ENCODE results near the gene IPCEF1. TPM values are rescaled to one million over a fixed set of nuclear protein-coding genes. Genes with fewer than 3 reads are reported as not detected.
A peak's percentile ranks its signal among the peaks of the same experiment; 100 is the strongest.

IPCEF1 gene
- total RNA-seq, 1 donor: 0.36 TPM

DNA sequence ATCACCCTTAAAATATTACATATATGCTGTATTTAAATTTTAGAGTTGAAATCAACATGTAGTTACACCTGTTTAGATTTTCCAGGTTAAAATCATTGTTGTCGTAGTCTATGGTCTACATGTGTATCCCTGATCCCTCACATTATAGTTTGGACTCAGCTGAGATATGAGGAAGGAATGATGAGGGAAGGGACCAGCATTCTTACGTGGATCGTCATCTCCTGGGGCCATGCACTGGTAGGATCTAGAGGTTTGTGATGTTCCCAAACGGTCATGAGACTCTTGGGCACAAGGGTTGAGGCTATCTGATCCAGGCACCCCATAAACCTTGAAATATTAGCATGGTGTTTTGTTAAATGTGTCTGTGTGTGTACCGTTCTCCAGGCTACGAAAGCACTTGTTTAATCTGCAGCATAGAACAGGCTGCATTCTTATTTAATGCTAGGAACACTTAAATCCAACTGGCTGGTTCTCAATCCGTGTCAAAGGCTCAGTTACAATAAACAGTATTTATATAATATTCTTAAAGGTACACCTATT is 55.4 kb downstream of the IPCEF1 start:
- Histone ChIP-seq H3K4me2 (ENCODE audit: insufficient read depth, low read length) (no peak overlapping the region), H2AFZ (ENCODE audit: low read length) (no peak overlapping the region), H3K9me3 (ENCODE audit: low read depth, low read length) (no peaks in the 10 kb centered on the region)

DNA sequence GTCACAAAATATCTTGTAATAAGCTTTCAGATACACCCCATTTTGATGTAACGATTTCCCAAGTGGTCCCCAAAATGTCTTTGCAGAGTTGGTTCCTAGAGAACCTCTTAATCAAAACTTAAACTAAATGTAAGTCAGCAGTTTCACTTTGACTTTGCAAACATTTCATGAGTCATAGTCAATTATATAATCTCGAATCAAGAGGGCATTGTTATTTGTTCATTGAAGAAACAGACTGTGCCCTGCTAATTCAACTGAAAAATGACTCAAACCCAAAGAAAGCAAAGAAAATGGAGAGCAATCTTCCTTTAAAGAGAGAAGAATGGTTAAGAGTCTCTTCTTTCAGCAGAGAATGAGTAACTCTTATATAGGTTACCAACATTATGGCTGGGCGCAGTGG is 58.3 kb downstream of the IPCEF1 start:
- no peak overlapping the region for H3K27ac ChIP-seq (ENCODE audit: low read depth, low read length)
- H3K9me3 ChIP-seq (ENCODE audit: low read depth, low read length): no peaks in the 10 kb centered on the region
- TF ChIP-seq, protein P1, sequence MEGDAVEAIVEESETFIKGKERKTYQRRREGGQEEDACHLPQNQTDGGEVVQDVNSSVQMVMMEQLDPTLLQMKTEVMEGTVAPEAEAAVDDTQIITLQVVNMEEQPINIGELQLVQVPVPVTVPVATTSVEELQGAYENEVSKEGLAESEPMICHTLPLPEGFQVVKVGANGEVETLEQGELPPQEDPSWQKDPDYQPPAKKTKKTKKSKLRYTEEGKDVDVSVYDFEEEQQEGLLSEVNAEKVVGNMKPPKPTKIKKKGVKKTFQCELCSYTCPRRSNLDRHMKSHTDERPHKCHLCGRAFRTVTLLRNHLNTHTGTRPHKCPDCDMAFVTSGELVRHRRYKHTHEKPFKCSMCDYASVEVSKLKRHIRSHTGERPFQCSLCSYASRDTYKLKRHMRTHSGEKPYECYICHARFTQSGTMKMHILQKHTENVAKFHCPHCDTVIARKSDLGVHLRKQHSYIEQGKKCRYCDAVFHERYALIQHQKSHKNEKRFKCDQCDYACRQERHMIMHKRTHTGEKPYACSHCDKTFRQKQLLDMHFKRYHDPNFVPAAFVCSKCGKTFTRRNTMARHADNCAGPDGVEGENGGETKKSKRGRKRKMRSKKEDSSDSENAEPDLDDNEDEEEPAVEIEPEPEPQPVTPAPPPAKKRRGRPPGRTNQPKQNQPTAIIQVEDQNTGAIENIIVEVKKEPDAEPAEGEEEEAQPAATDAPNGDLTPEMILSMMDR (IDR thresholded peaks at IDR 0.05; ENCODE audit: extremely low read depth, low read depth, low read length): no peak
- H3K27me3 ChIP-seq (ENCODE audit: insufficient read depth, low read length): no peaks in the 10 kb centered on the region
- peak overlapping the region; percentile 61 for H3K4me2 ChIP-seq (ENCODE audit: insufficient read depth, low read length)
- H4K20me1 ChIP-seq (ENCODE audit: insufficient read depth, low read length): no peaks in the 10 kb centered on the region
- no peak for DNase-seq (ENCODE audit: insufficient read length, low spot score, missing footprints)
- H3K79me2 ChIP-seq (ENCODE audit: insufficient read depth, low read length): no peaks in the 10 kb centered on the region
- no peak overlapping the region for H3K4me3 ChIP-seq (ENCODE audit: insufficient read depth, low read length)
- peaks cover 23% of the 10 kb centered on the region for H3K4me1 ChIP-seq (ENCODE audit: insufficient read depth, low read length)
- no peak overlapping the region for H2AFZ ChIP-seq (ENCODE audit: low read length)
- H3K36me3 ChIP-seq (ENCODE audit: insufficient read depth, low read length): no peaks in the 10 kb centered on the region

More for the DNA sequence above, 55.4 kb downstream of the IPCEF1 start:
- Histone ChIP-seq H3K27ac (ENCODE audit: low read depth, low read length) (no peak overlapping the region), H3K4me1 (ENCODE audit: insufficient read depth, low read length) (peaks cover 26% of the 10 kb centered on the region), H4K20me1 (ENCODE audit: insufficient read depth, low read length) (no peaks in the 10 kb centered on the region), H3K27me3 (ENCODE audit: insufficient read depth, low read length) (no peaks in the 10 kb centered on the region), H3K4me3 (ENCODE audit: insufficient read depth, low read length) (no peak overlapping the region), H3K79me2 (ENCODE audit: insufficient read depth, low read length) (no peaks in the 10 kb centered on the region), H3K36me3 (ENCODE audit: insufficient read depth, low read length) (no peaks in the 10 kb centered on the region)
- TF ChIP-seq, protein P1 (IDR thresholded peaks at IDR 0.05; ENCODE audit: extremely low read depth, low read depth, low read length): no peak
- no peak for DNase-seq (ENCODE audit: insufficient read length, low spot score, missing footprints)

DNA sequence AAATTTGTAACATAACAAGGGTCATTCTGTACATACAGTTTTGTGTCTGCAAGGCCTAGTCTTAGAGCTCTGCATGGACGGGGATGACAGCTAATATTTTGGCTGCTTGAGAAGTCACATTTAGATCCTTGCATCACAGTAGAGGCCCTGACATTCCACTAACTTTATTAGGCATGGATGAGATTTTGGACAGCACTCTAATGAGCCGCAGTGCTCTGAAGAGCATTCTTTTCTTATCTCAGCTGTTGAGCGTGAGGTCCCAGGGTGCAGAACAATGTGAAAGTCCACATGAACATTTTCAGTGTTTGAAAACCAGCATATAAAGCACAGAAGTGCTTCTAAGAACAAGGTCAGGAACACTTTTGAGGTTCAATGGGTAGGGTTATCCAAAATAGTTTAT is 58.9 kb downstream of the IPCEF1 start:
- TF ChIP-seq, protein P1 (IDR thresholded peaks at IDR 0.05; ENCODE audit: extremely low read depth, low read depth, low read length): no peak
- H3K27ac ChIP-seq (ENCODE audit: low read depth, low read length): no peak overlapping the region
- DNase-seq (ENCODE audit: insufficient read length, low spot score, missing footprints): no peak

DNA sequence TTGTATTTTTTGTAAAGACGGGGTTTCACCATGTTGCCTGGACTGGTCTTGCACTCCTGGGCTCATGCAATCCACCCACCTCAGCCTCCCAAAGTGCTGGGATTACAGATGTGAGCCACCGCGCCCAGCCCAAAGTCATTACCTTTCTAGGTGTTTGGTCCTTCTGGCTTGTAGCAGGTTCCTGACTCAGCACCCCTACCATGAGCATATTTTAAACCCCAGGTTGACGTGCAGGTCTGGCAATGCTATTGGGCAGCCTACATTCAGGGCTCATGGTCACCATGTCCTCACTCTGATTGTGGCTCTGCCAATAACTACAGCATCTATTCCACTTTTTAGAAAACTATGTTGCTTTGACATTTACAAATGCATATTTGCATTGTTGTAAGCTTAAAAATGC is 59.4 kb downstream of the IPCEF1 start:
- Histone ChIP-seq H3K4me1 (ENCODE audit: insufficient read depth, low read length) (peaks cover 29% of the 10 kb centered on the region), H3K79me2 (ENCODE audit: insufficient read depth, low read length) (no peaks in the 10 kb centered on the region), H4K20me1 (ENCODE audit: insufficient read depth, low read length) (no peaks in the 10 kb centered on the region), H3K27me3 (ENCODE audit: insufficient read depth, low read length) (no peaks in the 10 kb centered on the region), H3K27ac (ENCODE audit: low read depth, low read length) (no peak overlapping the region), H2AFZ (ENCODE audit: low read length) (no peak overlapping the region), H3K9me3 (ENCODE audit: low read depth, low read length) (no peaks in the 10 kb centered on the region), H3K36me3 (ENCODE audit: insufficient read depth, low read length) (no peaks in the 10 kb centered on the region), H3K4me3 (ENCODE audit: insufficient read depth, low read length) (no peak overlapping the region), H3K4me2 (ENCODE audit: insufficient read depth, low read length) (no peak overlapping the region)
- DNase-seq (ENCODE audit: insufficient read length, low spot score, missing footprints): no peak
- TF ChIP-seq, protein P1 (IDR thresholded peaks at IDR 0.05; ENCODE audit: extremely low read depth, low read depth, low read length): no peak

More for the DNA sequence above, 58.9 kb downstream of the IPCEF1 start:
- Histone ChIP-seq H3K4me3 (ENCODE audit: insufficient read depth, low read length) (no peak overlapping the region), H2AFZ (ENCODE audit: low read length) (no peak overlapping the region), H3K27me3 (ENCODE audit: insufficient read depth, low read length) (no peaks in the 10 kb centered on the region), H3K9me3 (ENCODE audit: low read depth, low read length) (no peaks in the 10 kb centered on the region), H3K4me1 (ENCODE audit: insufficient read depth, low read length) (peaks cover 25% of the 10 kb centered on the region), H3K36me3 (ENCODE audit: insufficient read depth, low read length) (no peaks in the 10 kb centered on the region), H3K4me2 (ENCODE audit: insufficient read depth, low read length) (peak overlapping the region; percentile 61), H3K79me2 (ENCODE audit: insufficient read depth, low read length) (no peaks in the 10 kb centered on the region), H4K20me1 (ENCODE audit: insufficient read depth, low read length) (no peaks in the 10 kb centered on the region)

All from osteoblast (primary cell).